RWPE1 (cell line): ENCODE results near the gene SQOR.
A peak's percentile ranks its signal among the peaks of the same experiment; 100 is the strongest.

Experiments
- CTCF ChIA-PET: fragments of 350-600 bp; sonication (Branson Sonifier 250); formaldehyde crosslinking; extraction: SDS; loops from one replicate; lab custom pipeline; 2021; lab: Yijun Ruan, JAX
- POLR2A ChIA-PET: fragments of 400-600 bp; formaldehyde crosslinking; extraction: SDS; loops from one replicate; lab custom pipeline; 2020; ENCODE audit warnings: antibody characterized with exemption; ENCODE audit not compliant: low non-redundant PET; lab: Yijun Ruan, JAX
- DNase-seq: peaks from one replicate; pipeline ENCODE4 v3.0.0; 2012; ENCODE audit warnings: low spot score
- H3K27ac ChIP-seq: fragments of 450-650 bp; 2 replicates; pipeline ENCODE4 v1.5.1; 2017
- TF ChIP-seq, protein P1 (sequence below): fragments of 450-650 bp; conservative IDR thresholded peaks from 2 replicates; pipeline ENCODE4 v1.5.1; 2017; ENCODE audit warnings: low read depth, mild to moderate bottlenecking

The SQOR gene

DNA sequence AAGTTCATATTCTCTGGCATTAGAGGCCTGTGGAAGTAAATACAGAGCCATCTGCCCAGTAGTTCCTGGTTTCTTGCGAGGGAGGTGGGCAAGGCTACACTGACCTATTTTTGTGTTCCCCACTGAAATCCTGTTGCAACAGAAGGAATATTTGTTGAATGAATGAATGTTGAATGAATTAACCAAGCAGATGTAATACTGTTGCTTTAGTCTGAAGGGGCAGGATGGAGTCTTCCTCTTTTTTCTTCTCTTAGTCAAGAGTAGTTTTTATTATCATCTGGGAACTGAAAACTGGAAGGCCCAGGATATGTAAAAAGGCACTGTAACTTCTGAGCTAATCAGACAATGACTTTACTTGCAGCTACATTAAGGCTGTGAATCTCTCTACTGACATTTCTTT is 30.5 kb upstream of the SQOR start:
- CTCF ChIA-PET = no interaction called here
- DNase-seq = no peak
- TF ChIP-seq, protein P1, sequence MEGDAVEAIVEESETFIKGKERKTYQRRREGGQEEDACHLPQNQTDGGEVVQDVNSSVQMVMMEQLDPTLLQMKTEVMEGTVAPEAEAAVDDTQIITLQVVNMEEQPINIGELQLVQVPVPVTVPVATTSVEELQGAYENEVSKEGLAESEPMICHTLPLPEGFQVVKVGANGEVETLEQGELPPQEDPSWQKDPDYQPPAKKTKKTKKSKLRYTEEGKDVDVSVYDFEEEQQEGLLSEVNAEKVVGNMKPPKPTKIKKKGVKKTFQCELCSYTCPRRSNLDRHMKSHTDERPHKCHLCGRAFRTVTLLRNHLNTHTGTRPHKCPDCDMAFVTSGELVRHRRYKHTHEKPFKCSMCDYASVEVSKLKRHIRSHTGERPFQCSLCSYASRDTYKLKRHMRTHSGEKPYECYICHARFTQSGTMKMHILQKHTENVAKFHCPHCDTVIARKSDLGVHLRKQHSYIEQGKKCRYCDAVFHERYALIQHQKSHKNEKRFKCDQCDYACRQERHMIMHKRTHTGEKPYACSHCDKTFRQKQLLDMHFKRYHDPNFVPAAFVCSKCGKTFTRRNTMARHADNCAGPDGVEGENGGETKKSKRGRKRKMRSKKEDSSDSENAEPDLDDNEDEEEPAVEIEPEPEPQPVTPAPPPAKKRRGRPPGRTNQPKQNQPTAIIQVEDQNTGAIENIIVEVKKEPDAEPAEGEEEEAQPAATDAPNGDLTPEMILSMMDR = no peak
- POLR2A ChIA-PET = no interaction called here
- no peak overlapping the region for H3K27ac ChIP-seq

DNA sequence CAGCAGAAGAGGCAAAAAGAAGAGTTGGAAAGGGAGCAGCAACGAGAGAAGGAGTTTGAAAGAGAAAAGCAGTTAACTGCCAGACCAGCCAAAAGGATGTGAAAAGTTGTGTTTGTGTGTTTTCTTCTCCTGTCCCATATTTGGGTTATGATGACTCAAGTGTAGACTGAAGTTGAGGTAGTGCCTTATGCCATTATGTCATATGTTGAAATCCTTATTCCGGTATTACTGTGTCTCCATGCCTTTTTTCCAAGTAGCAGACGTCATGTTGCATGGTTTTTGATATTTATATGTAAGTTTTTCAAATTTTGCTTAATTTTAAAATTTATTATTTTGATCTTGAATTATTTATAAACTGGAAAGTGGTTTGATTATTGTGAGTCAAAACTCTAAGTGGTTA is 28.4 kb upstream of the SQOR start:
- no peak overlapping the region for H3K27ac ChIP-seq
- TF ChIP-seq, protein P1 = no peak
- POLR2A ChIA-PET = no interaction called here
- DNase-seq = no peak
- CTCF ChIA-PET = no interaction called here

DNA sequence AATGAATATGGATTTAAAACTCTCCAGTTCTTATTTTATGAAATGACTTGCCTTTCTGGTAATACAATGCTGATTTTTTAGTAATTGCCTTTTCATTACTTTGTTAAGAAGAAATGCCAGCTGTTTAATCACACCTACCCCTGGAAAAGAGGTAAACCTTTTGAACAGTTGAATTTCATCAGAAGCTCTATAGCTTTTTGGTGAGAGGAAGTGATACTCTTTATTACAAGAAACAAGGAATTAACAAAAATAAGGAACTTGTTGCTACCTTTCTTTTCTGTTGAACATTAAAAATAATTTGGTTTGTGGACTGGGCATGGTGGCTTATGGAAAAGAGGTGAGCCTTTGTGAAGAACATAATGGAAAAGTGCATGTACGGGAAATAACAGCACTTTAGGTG is 28.0 kb upstream of the SQOR start:
- H3K27ac ChIP-seq = no peak overlapping the region
- CTCF ChIA-PET = interaction anchor here (0.7 kb wide), 1 partner anchor 82 kb away, joined by 3 read pairs; no protein-coding TSS in a partner anchor
- POLR2A ChIA-PET = no interaction called here
- TF ChIP-seq, protein P1 = no peak
- DNase-seq = no peak

DNA sequence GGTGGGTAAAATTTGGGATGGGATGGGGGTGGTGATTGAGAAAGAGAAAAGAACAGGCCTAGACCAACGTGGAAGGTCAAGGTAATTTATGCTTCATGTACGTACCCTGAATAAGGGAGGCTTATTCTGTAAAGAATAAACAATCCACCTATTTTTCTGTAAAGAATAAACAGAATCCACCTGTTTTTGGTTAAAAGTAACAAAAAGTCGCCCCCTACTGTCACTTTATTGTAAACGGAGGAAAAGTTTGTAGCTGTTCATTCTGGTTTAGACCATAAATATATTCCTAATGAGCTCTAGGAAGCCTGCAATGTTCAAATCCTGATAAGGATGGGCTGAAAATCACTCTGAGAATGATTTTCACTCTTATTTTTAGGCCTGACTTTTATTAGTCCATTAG is 23.5 kb upstream of the SQOR start:
- TF ChIP-seq, protein P1 = peak; percentile 52; the same call in 1 of the 2 replicates
- ChIA-PET POLR2A (no interaction called here), CTCF (interaction anchor here (0.6 to 4.5 kb wide), 7 partner anchors 11 to 176 kb away, joined by 3 to 40 read pairs (median 3); no protein-coding TSS in a partner anchor)
- DNase-seq = peak; percentile 28
- no peak overlapping the region for H3K27ac ChIP-seq

DNA sequence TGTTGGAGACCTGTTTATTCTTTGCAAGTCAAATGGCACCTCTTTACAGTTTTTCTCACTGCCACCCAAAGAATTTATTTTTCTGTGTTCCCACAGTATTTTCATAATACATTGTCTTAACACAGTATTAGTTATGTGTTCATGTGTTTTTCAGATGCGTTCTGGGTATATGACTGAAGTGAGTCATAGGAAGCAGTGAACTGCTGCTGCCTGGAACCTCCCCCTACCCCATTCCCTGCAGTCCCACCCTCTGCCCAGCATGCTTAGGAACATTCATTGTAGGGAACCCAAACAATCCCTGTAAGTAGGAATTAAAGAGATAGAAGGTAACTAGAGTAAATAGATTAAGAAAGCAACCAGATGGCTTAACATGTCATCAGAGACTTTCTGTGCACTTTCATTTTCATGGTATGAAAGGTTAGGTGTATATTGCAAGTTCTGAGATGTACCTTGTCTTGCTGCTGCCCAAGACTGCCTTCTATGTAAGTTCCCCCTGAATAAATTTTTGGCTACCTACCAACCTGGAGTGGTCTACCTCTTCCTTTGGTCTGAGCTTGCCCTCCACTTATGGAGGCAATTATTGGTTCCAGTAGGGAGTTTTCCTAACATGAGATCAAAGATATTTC is 21.9 kb upstream of the SQOR start:
- CTCF ChIA-PET = interaction anchor here (4.5 kb wide), 1 partner anchor 154 kb away, joined by 40 read pairs; no protein-coding TSS in a partner anchor
- DNase-seq = peak; percentile 45
- POLR2A ChIA-PET = no interaction called here
- H3K27ac ChIP-seq = peak overlapping the region; percentile 35; the same call in 1 of the 2 replicates
- TF ChIP-seq, protein P1 = no peak

DNA sequence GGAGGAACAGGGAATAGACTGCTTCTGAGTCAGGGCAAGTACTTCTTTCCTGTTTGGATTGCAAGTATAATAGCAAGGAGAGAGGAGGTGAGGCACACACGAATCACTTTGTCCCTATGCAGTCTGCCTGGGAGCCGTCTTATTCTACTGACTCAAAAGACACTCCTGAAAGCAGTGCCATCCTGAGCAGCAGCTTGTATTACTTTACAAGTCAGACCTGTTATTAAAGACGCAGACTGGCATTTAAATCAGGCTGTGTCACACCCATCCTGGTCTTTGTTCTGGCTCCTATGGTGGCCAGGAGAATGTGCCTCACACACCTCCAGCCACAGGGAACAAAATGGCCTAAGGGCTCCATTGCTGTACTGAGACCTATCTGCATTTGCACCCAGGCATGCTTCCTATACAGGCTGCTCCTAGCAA is 17.9 kb upstream of the SQOR start:
- no peak overlapping the region for H3K27ac ChIP-seq
- ChIA-PET CTCF (interaction anchor here (0.6 to 1.7 kb wide), 2 partner anchors 19 to 88 kb away, joined by 4 read pairs; no protein-coding TSS in a partner anchor), POLR2A (no interaction called here)
- TF ChIP-seq, protein P1 = no peak
- no peak for DNase-seq
